Ovary (tissue), 9 donors: ENCODE results near the gene CPED1. TPM values are rescaled to one million over a fixed set of nuclear protein-coding genes. Genes with fewer than 3 reads are reported as not detected.

Source experiments
- DNase-seq, 5 donors: peaks; one replicate each; pipeline ENCODE4 v3.0.0-alpha.2; 2019 to 2020
- H3K27ac ChIP-seq, 2 donors: fragments of 200-600 bp; one replicate each; pipeline versions ENCODE4 v1.5.1 to v1.8.0; 2019 to 2022
- H3K27me3 ChIP-seq: fragments of 200-600 bp; one replicate; pipeline ENCODE4 v1.8.0; 2022
- H3K36me3 ChIP-seq: fragments of 200-600 bp; sonication (generic); one replicate; pipeline ENCODE4 v1.5.1; 2019
- H3K4me1 ChIP-seq: one replicate; pipeline ENCODE4 v1.8.1; 2013; ENCODE audit warnings: mild to moderate bottlenecking, moderate library complexity; ENCODE audit not compliant: insufficient read depth
- H3K4me3 ChIP-seq: fragments of 200-600 bp; sonication (generic); one replicate; pipeline ENCODE4 v1.5.1; 2017
- H3K9me3 ChIP-seq, 2 donors: fragments of 200-600 bp in 1 of 2; sonication (generic) in 1 of 2; one replicate each; pipeline versions ENCODE4 v1.5.1 to v1.8.1; 2013 to 2019; ENCODE audit warnings: mild to moderate bottlenecking in 1 of 2, moderate library complexity in 1 of 2
- EP300 ChIP-seq: sonication (generic); formaldehyde crosslinking; IDR thresholded peaks from one replicate; pipeline ENCODE4 v1.6.1; 2017; ENCODE audit warnings: antibody characterized with exemption
- POLR2A ChIP-seq: fragments of 450-650 bp; IDR thresholded peaks from one replicate; pipeline ENCODE4 v1.6.1; 2017; ENCODE audit warnings: antibody characterized with exemption, mild to moderate bottlenecking, moderate library complexity
- WGBS, 3 donors: extraction: QIAGEN DNeasy Blood & Tissue Kit in 1 of 3; methylation state at CpG; one replicate each; pipeline versions ENCODE4 v1.1.5 to v1.1.7; 2013 to 2017; 5-methylcytosine and 5-hydroxymethylcytosine counted together
- intact Hi-C, 4 donors: fragments of 100-400 bp; cut with DNase I; formaldehyde crosslinking; loops; one replicate each; pipeline versions ENCODE4 v1.11.0 to v1.15.1; 2022 to 2023
- polyA plus RNA-seq, 2 donors: library from polyadenylated mRNA; stranded (reverse); fragments of 200-250 nt in 1 of 2; fragments of 350-450 nt in 1 of 2; fragmentation: Illumina TruSeq in 1 of 2; extraction: RNeasy Lipid Tissue Mini Kit (QIAGEN cat#74804) in 1 of 2; gene quantifications; one replicate each; pipeline ENCODE4 v1.2.3, GENCODE V29; 2013 to 2014
- total RNA-seq, 7 donors: library from RNA; depleted of rRNA in 2 of 7; stranded (reverse); fragments of >200 nt in 2 of 7; fragmentation: NEBNext Ultra II Directional in 3 of 7; extraction: Animal tissue kit (Norgen Biotek cat#: 25700) in 3 of 7; gene quantifications; one replicate each; pipeline versions ENCODE4 v1.1.0 to v1.2.4, GENCODE V29; 2016 to 2023
- TF ChIP-seq, protein P1 (sequence below), 3 donors: fragments of 450-650 bp in 2 of 3; fragments of 200-600 bp in 1 of 3; IDR thresholded peaks; one replicate each; pipeline versions ENCODE4 v1.5.1 to v1.8.0; 2016 to 2022; ENCODE audit warnings: antibody characterized with exemption in 3 of 3, mild to moderate bottlenecking in 1 of 3
- donor health status: DM: no; HTN: no; CAD: no; lungs with moderate emphysema.
- donor health status: DM: no; HTN: no; CAD: no.
- donor health status: Bipolar disorder and iron deficiency.
- donor health status: DM: yes; HTN: yes; CAD: no.
- donor health status: DM: no; HTN: no; CAD: no.
- donor health status: DM: yes; HTN: yes; CAD: no.

CPED1 gene
- total and polyA plus RNA-seq, 9 donors = 42.1 to 127 (median 88.8) TPM

DNA sequence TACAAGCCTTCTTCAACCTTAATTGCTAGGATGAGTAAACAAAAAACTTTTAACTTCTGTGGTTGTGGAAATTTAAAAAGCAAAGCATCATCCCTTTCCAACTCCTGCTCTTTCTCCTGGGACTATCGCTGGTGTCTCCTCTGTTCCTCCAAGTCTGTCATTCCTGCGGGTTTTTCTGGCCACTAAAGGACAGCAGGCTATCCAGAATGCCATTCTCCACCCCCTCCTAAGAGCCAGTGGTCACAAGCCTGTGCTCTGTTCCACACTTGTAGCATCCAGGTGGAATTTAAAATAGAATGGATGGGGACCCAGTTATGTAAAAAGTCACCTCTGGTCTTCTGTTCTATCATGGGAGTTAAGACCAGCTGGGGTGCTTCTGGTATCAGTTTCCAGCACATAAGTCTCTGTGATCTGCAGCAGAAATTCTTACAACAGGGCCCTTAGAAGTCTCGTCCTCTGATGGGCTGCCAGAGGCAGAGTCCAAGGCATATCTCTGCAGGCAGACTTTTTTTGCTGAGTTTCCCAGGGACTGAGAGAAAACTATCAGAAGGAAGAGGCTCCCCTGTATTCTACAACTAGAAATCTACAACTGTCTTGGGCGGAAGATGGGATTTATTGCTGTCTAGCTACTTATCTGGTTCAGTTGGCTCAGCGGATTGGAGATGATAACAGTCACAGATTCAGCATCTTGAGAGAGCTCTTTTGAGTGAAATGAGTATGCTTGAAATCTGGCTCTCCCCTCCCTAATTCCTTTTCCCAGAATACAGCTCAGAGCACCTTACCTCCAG lies 335.2 kb downstream of the CPED1 start:
- H3K27ac ChIP-seq = no peak overlapping the region
- 28 to 30% (median 28%) methylated on average over 5 of the region's 5 CpGs for WGBS, 3 donors

DNA sequence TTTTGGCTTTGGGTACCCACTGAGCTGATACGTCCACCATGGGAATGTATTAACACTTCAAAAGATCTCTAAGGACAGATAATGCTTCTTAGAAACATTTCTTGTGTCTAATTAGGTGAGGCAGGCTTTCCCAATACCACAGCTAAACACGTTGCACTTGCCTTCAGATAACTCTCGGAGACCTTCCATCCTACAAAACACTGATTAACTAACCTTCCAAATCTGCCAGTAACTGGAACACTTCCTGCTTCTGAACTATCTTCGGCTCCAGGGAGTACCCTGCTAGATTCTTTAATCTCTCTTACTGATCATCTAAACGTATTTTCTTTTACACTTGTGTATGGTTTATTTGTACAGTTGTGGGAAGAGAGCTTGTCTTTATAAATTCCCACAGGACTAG lies 339.2 kb downstream of the CPED1 start:
- H3K4me3 ChIP-seq = no peak overlapping the region
- H3K27me3 ChIP-seq = no peaks in the 10 kb centered on the region
- peaks cover 3% of the 10 kb centered on the region for H3K4me1 ChIP-seq
- no peak for DNase-seq
- TF ChIP-seq POLR2A = no peak
- no peak for TF ChIP-seq EP300
- TF ChIP-seq, protein P1, sequence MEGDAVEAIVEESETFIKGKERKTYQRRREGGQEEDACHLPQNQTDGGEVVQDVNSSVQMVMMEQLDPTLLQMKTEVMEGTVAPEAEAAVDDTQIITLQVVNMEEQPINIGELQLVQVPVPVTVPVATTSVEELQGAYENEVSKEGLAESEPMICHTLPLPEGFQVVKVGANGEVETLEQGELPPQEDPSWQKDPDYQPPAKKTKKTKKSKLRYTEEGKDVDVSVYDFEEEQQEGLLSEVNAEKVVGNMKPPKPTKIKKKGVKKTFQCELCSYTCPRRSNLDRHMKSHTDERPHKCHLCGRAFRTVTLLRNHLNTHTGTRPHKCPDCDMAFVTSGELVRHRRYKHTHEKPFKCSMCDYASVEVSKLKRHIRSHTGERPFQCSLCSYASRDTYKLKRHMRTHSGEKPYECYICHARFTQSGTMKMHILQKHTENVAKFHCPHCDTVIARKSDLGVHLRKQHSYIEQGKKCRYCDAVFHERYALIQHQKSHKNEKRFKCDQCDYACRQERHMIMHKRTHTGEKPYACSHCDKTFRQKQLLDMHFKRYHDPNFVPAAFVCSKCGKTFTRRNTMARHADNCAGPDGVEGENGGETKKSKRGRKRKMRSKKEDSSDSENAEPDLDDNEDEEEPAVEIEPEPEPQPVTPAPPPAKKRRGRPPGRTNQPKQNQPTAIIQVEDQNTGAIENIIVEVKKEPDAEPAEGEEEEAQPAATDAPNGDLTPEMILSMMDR (IDR thresholded peaks at IDR 0.05) = no peak
- H3K27ac ChIP-seq = no peak overlapping the region
- no peaks in the 10 kb centered on the region for H3K9me3 ChIP-seq
- no peaks in the 10 kb centered on the region for H3K36me3 ChIP-seq
- WGBS, 3 donors = 89 to 90% (median 90%) methylated on average over 5 of the region's 5 CpGs
- intact Hi-C loops = no loop called here

More for the DNA sequence above, 335.2 kb downstream of the CPED1 start:
- H3K4me1 ChIP-seq = no peaks in the 10 kb centered on the region
- H3K9me3 ChIP-seq = no peaks in the 10 kb centered on the region
- TF ChIP-seq EP300 = no peak
- no peaks in the 10 kb centered on the region for H3K27me3 ChIP-seq
- H3K4me3 ChIP-seq = no peak overlapping the region
- no peak for DNase-seq
- intact Hi-C loops = no loop called here
- no peaks in the 10 kb centered on the region for H3K36me3 ChIP-seq

DNA sequence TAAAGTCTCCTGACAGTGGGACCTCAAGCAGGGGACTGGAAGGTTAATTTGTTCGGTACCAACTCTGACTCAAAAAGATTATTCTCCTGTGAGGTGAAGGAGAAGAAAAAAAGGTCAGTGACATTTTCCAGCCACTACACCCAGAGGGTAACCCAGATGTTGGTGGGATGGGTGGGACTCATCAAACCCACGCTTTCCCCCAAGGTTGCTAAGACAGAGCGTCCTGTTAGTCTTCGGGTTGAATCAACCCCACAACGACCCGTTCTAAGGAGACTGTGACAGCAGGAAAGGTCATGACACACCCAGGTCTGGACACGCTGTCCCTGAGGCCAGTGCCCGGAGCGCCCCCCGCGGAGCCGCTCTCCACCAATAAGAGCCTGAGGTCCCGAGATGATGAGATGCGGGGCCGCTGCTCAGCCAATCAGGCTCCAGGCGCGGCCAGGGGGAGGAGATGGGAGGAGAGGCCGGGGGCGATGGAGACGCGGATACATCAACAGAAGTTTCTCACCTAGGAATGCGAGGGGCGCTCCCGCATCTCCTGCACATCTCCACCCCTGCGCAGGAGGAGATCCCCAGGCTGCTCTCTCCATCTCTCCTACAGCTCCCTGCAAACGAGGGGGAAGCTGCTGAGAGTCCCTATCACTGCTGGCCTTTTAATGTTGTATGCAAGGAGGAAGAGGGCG lies 340.1 kb downstream of the CPED1 start, which contains the start of gene WNT16:
Gene WNT16 (plus strand): TSS at position 493 of the 683 bp plus-strand sequence. CDS start 293 bp downstream, outside the sequence.
- intact Hi-C loops = no loop called here
- no peak within 1 kb of the TSS for H3K27ac ChIP-seq
- H3K4me1 ChIP-seq = peaks cover 3% of the 10 kb centered on the region
- DNase-seq = no peak
- TF ChIP-seq EP300 (no peak), POLR2A (no peak)
- TF ChIP-seq, protein P1 (IDR thresholded peaks at IDR 0.05) = no peak
- no peaks in the 10 kb centered on the region for H3K9me3 ChIP-seq
- H3K27me3 ChIP-seq = no peaks in the 10 kb centered on the region
- H3K36me3 ChIP-seq = no peaks in the 10 kb centered on the region
- WGBS, 3 donors = 20 to 29% (median 24%) methylated on average over 27 of the region's 27 CpGs
- peak within 1 kb of the TSS; percentile 31 for H3K4me3 ChIP-seq

DNA sequence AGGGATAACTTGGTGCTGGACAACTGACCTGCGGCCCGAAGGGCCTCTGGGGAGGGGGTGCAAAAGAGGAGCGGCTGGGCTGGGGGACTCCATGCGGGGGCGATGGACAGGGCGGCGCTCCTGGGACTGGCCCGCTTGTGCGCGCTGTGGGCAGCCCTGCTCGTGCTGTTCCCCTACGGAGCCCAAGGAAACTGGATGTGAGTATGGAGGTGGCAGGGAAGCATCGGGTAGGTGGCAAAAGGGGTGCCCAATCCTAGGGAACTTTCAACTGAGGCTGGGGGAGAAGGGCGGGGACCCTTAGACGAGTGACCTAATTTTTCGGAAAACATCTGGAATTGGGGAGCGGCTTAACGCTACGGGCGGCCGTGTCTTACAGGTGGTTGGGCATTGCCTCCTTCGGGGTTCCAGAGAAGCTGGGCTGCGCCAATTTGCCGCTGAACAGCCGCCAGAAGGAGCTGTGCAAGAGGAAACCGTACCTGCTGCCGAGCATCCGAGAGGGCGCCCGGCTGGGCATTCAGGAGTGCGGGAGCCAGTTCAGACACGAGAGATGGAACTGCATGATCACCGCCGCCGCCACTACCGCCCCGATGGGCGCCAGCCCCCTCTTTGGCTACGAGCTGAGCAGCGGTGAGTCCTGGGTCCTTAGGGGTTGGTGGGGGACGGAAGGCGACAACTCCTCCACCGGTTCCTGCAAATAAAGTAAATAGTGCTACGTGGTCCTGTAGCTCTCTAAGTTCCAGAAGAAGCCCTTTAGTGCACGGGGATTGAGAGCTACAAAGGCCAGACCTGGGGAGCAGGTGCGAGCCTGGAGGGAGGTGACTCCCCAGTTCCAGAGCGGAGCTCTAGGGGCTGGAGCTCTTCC lies 340.9 kb downstream of the CPED1 start:
- no peaks in the 10 kb centered on the region for H3K36me3 ChIP-seq
- peak overlapping the region; percentile 31 for H3K4me3 ChIP-seq
- H3K27me3 ChIP-seq = no peaks in the 10 kb centered on the region
- no peaks in the 10 kb centered on the region for H3K9me3 ChIP-seq
- H3K4me1 ChIP-seq = peaks cover 3% of the 10 kb centered on the region
- DNase-seq = peak in 2 of 5 donors; percentile 15 to 38
- TF ChIP-seq, protein P1 (IDR thresholded peaks at IDR 0.05) = no peak
- TF ChIP-seq POLR2A (no peak), EP300 (no peak)
- H3K27ac ChIP-seq = no peak overlapping the region
- WGBS, 3 donors = 2 to 3% (median 2%) methylated on average over 47 of the region's 47 CpGs
- intact Hi-C loops = no loop called here
